ENCODE measurements around the gene PAQR8. TPM values are rescaled to one million over a fixed set of nuclear protein-coding genes. Genes with fewer than 3 reads are reported as not detected.

The PAQR8 gene
- total and polyA plus RNA-seq, 2 of the 13 experiments (the other 11 are each of a cell fraction or from before 2014, with no cell fraction given): 37.7 to 50.7 TPM

DNA sequence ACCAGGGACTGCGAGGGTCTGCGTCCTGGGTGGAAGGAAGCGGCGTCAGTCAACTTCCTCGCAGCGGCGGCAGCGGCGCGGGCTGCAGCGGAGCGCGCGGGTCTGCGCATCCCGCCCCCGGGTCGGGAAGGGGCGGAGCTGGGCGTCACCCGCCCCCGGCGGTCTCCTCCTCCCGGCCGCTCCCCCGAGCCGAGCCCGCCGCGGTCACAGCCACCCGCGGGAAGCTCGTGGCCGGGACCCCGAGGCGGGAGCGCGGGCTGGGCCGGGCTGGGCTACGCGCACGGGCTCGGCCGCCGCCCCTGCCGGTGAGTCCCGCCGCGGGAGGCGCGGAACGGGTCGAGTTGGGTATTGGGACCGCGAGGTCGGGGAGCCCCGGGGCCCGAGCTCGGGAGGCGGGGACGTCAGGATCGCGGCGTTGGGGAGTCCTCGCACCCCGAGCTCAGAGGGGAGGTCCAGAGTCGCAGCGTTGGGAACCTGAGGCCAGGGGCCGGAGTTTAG lies at the start of gene PAQR8 (continued):
- TF ChIP-seq ZNF367 (CRISPR knock-in tag; IDR thresholded peaks at IDR 0.05; ENCODE audit: borderline replicate concordance): peak; percentile 24; the same call in 1 of the 2 replicates
- peak; percentile 73 for TF ChIP-seq ZFX (CRISPR knock-in tag; IDR thresholded peaks at IDR 0.05; ENCODE audit: low read depth)
- TF ChIP-seq KMT2A (CRISPR knock-in tag; IDR thresholded peaks at IDR 0.05): no peak; the same call in 1 of the 2 replicates
- no peak for TF ChIP-seq HDAC6 (IDR thresholded peaks at IDR 0.05; ENCODE audit: low read depth, low read length)
- TF ChIP-seq ZBTB10 (CRISPR knock-in tag; IDR thresholded peaks at IDR 0.05; ENCODE audit: borderline replicate concordance): no peak; the same call in 1 of the 2 replicates
- 0 out of 2 replicates have a peak, but pooled peaks have one; percentile 16 for TF ChIP-seq ZNF589 (CRISPR knock-in tag; conservative IDR thresholded peaks at IDR 0.05)
- TF ChIP-seq ZNF232 (CRISPR knock-in tag; IDR thresholded peaks at IDR 0.05; ENCODE audit: borderline replicate concordance): 0 out of 2 replicates have a peak, but pooled peaks have one; percentile 5
- no peak for TF ChIP-seq RORA (CRISPR knock-in tag; IDR thresholded peaks at IDR 0.05)
- TF ChIP-seq, protein P1, sequence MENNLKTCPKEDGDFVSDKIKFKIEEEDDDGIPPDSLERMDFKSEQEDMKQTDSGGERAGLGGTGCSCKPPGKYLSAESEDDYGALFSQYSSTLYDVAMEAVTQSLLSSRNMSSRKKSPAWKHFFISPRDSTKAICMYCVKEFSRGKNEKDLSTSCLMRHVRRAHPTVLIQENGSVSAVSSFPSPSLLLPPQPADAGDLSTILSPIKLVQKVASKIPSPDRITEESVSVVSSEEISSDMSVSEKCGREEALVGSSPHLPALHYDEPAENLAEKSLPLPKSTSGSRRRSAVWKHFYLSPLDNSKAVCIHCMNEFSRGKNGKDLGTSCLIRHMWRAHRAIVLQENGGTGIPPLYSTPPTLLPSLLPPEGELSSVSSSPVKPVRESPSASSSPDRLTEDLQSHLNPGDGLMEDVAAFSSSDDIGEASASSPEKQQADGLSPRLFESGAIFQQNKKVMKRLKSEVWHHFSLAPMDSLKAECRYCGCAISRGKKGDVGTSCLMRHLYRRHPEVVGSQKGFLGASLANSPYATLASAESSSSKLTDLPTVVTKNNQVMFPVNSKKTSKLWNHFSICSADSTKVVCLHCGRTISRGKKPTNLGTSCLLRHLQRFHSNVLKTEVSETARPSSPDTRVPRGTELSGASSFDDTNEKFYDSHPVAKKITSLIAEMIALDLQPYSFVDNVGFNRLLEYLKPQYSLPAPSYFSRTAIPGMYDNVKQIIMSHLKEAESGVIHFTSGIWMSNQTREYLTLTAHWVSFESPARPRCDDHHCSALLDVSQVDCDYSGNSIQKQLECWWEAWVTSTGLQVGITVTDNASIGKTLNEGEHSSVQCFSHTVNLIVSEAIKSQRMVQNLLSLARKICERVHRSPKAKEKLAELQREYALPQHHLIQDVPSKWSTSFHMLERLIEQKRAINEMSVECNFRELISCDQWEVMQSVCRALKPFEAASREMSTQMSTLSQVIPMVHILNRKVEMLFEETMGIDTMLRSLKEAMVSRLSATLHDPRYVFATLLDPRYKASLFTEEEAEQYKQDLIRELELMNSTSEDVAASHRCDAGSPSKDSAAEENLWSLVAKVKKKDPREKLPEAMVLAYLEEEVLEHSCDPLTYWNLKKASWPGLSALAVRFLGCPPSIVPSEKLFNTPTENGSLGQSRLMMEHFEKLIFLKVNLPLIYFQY (CRISPR knock-in tag; IDR thresholded peaks at IDR 0.05; ENCODE audit: borderline replicate concordance): peak; percentile 58
- TF ChIP-seq SP2 (CRISPR knock-in tag; IDR thresholded peaks at IDR 0.05): peak; percentile 29
- no peak for TF ChIP-seq NFE2 (CRISPR knock-in tag; IDR thresholded peaks at IDR 0.05)
- TF ChIP-seq ZBTB42 (CRISPR knock-in tag; IDR thresholded peaks at IDR 0.05): no peak
